NCI-H2107 treated with DMSO at 0.1 percent for 48 hours (cell line): Measurements from ENCODE around the gene HMG20B.

Source experiments
- DNase-seq: peaks from one replicate; lab custom pipeline; 2025; ENCODE audit not compliant: unreplicated experiment; lab: John Stamatoyannopoulos, UW

HMG20B gene

DNA sequence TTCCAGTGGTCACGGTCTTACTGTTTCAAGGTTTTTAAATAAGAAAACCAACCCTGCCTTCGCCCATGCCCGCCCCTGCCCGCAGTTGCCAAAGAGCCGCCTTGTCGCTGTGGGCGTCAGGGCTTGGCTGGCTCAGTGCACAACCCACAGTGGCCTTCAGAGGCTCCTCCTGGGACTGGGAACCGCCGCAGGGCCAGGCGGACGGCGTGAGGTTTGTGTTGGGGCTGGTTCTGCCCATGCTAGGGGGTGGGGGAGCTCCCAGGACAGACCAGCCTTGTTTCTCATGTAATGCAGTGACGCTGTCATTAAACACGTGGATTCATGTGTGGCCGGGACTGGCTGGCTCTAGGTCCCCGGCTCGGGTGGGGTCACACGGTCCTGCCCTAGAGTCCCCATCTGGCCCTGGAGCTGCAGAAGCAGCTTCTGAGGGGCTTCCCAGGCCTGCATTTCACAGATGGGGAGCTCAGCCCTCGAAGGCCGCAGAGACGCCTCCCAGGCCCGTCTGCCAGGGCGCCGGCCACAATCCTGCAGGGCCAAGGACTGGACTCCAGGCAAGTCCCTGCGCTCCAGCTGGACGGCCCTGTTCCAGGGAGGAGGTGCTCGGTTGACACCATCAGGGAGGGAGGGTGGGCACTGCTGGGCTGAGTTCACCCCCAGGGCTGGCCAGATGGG is 36.2 kb upstream of the HMG20B start:
- no peak for DNase-seq

DNA sequence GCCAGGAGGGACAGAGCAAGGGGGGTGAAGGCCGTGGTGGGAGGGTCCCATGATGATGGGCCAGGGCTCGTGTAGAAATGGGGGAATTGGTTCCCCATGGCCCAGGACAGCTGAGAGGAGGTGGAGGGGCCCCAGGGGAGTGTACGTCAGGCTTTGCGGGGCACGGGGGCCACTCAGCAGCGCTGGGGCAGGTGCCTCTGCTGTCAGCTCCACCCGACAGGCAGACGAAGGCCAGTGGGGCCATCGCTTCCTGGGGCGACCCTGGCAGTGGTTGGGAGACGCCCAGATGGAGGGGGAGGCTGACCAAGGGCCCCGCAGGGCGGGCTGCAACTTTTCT is 35.7 kb upstream of the HMG20B start:
- no peak for DNase-seq

DNA sequence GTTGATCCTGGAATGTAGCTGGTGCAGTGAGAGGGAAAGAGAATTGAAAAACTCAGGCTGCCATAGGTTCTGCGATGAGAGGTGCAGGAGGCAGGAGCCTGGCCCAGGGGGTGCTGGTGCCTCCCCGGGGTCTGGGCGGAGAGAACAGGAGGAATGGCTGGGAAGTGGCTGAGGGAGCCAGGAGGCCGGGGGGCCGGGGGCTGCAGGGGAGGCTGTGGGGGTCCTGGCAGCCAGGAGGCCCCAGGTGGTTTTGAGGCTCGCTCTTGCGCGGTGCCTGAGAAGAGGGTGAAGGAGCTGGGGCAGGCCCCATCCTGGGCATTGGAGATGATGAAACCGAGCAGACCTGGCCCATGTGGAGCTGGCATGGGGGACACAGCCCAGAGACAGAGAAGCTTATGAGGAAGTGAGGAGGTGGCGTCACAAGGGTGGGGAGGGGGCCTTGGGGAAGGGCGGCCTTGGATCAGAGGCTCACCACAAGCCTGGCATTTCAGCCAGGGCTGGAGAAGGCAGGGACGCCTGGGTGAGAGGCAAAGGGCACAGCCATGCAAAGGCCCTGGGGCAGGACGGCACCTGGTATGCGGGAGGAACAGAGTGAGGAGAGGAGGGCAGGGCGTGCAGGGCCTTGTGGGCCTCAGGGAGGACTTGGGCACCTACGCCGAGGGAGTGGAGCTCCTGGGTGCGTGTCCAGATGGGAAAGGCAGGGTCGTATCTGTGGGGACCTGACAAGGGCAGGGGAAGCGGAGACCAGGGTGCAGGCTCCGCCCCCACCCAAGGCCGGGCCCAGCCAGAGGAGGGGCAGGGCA is 35.1 kb upstream of the HMG20B start:
- no peak for DNase-seq

GRCh38 chr19:3538258-3538929 is 34.4 kb upstream of the HMG20B start:
- no peak for DNase-seq

- no peak for DNase-seq
Measured at GRCh38 chr19:3538965-3539755, 33.6 kb upstream of the HMG20B start, which contains the start of gene TEKTIP1. Gene TEKTIP1 (plus strand): TSS chr19:3539174. CDS start chr19:3539178, 4 bp downstream.

GRCh38 chr19:3539756-3540118 is 33.0 kb upstream of the HMG20B start:
- DNase-seq, result no peak

GRCh38 chr19:3543150-3544057 is 29.3 kb upstream of the HMG20B start:
- no peak for DNase-seq

GRCh38 chr19:3544058-3544376 is 28.7 kb upstream of the HMG20B start:
- DNase-seq, result no peak

DNA sequence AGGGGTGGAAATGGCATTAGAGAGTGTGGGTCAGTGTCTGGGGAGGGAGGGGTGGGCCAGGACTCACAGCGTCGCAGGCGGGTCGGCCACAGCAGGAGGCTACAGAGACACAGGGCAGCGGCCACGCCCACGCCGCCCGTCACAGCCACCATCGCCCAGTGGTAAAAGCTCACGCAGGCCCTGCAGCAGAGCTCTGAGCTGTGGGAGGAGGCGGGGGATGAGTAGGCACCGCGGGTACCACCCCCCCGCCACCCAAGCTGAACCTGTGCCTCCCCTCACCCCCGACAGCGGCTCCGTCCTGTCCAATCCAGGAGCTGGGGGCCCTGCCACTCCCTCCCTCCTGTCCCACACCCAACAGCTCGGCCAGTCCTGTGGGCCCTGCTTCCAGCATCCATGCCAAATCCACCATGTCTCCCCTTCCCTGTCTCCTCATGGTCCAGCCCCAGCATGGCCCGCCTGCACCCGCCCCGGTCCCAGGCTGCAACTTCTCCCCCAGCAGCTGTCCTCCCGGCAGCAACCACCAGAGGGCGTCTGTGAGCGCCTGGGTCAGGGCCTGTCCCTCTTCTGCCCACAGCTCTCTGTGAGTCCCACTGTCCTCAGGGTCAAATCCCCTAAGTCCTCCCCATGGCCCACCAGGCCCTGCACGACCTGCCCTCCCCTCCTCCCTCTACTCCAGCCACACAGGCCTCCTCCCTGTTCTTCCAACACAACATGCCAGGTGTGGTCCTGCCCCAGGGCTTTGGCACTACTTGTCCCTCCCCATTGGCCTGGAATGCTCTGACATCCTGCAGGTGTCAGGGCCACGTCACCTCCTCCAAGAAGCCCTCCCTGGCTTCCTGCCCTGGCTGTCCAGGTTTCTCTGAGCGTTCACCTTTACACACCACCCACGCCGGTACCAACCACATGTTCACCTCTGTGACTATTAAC is 27.7 kb upstream of the HMG20B start:
- no peak for DNase-seq

- no peak for DNase-seq
Measured at GRCh38 chr19:3545669-3546034, 27.1 kb upstream of the HMG20B start.

GRCh38 chr19:3546119-3546518 is 26.6 kb upstream of the HMG20B start:
- no peak for DNase-seq

GRCh38 chr19:3547301-3547731 is 25.4 kb upstream of the HMG20B start:
- no peak for DNase-seq

GRCh38 chr19:3547767-3548282 is 24.9 kb upstream of the HMG20B start:
- DNase-seq, result no peak

GRCh38 chr19:3548606-3549005 is 24.1 kb upstream of the HMG20B start:
- DNase-seq, result no peak

DNA sequence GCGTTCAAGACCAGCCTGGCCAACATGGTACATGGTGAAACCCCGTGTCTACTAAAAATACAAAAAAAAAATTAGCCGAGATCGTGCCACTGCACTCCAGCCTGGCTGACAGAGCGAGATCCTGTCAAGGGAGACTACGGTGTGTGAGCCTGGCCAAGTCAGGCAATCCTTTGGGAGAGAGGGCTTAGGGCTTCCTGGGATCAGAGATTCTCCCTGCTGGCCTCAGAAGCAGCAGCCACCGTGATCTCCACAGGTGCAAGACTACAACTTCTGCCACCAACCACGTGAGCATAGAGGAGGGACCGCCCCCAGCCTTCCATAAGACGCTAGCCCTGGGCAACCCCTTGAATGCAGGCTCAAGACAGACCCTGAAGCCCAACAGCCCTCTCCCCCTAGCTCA is 22.9 kb upstream of the HMG20B start:
- no peak for DNase-seq

GRCh38 chr19:3550947-3551791 is 21.6 kb upstream of the HMG20B start:
- DNase-seq, result no peak

DNA sequence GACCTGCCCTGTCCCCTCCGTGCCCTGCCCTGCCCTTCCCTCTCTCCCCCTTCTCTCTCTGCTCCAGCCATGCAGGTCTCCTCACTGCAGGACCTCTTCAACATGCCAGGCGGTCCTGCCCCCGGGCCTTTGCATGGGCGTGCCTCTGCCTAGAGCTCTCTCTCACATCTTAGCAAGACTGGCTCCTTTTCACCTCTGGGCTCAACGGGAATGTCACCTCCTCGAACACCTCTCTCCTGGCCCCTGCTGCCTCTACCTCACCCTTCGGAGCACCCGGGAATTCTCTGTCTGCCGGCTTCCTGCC is 21.0 kb upstream of the HMG20B start:
- DNase-seq, result no peak

DNA sequence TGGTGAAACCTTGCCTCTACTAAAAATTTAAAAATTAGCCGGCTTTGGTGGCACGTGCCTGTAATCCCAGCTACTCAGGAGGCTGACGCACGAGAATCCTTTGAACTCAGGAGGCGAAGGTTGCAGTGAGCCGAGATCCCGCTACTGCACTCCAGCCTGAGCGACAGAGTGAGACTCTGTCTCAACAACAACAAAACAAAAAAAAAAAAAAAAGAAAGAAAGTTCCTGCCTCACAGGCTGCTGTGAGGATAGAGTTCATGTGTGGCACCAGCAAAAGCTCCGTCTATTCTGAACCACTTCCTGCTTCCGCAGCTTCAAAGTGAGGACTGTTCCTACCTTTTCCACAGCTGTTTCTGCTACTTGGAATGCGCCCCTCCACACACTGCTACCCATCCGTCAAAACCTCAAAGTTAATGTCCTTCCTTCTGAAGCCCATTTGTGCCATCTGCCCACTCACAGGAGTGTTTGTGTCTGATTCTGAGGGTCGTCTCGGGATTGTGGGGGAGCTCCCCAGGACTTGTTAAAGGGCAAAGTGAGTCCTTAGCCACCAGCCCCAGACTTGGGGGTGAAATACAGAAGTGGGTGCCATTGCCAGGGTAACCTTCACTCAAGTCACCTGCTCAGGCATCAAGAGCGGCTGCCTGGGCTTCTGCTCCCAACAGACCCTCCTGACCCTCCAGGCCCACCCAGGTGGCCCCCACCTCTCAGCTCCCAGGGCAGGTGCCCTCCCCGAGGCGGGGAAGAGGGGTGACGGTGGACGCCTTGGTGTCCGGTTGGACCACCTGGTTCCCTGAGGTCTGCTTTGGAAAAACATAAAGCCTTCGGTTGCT is 18.3 kb upstream of the HMG20B start:
- DNase-seq, result no peak
